ENCODE results near the gene RBM43. TPM values are rescaled to one million over a fixed set of nuclear protein-coding genes. Genes with fewer than 3 reads are reported as not detected.
"Not testable (repeated sequence)": the region's sequence is repeated elsewhere in the genome, so short reads cannot be mapped to it uniquely, and the experiment has no call there.

Gene RBM43
- polyA plus RNA-seq (2012; ENCODE audit: insufficient read depth, insufficient read length, low read depth): 0.54 TPM

DNA sequence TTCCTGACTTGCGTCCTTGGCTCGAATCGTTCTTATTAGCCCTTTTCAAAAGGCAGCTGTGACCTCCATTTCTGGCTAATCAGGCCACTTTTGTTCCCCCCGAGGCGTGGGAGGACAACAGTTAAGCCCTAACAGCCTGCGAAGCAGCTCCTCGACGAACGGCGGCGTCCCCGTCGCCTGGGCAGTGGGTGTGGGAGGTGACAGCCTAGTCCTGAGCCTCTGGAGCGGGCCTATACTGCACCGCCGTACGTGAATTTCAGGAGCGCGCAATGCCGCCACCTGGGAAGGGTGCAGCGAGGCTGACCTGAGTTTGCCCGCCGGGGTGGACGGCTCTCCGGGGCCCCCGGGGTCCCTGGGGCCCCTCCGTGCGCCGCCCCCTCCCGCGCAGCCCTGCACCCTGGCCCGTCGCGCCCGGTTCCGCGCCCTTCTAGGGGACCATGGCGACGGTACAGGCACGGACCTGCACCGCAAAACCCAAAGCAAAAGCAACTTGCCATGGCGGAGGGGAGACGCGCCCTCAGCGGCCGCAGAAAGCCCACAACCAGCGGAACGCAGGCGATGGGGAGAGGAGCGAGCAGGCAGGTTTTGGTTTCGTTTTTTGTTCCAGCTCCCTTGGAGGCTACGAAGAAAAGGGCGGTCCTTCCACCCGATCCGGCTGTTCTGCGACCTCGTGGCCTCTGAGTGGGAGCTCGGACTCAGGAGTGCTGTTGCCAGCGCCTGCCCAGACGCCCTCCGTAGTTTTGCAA, at the start of gene RBM43:
Gene RBM43 (minus strand): TSS at position 633 of the 746 bp plus-strand sequence. CDS start 136 bp downstream, at position 497.
- TF ChIP-seq, protein P1, sequence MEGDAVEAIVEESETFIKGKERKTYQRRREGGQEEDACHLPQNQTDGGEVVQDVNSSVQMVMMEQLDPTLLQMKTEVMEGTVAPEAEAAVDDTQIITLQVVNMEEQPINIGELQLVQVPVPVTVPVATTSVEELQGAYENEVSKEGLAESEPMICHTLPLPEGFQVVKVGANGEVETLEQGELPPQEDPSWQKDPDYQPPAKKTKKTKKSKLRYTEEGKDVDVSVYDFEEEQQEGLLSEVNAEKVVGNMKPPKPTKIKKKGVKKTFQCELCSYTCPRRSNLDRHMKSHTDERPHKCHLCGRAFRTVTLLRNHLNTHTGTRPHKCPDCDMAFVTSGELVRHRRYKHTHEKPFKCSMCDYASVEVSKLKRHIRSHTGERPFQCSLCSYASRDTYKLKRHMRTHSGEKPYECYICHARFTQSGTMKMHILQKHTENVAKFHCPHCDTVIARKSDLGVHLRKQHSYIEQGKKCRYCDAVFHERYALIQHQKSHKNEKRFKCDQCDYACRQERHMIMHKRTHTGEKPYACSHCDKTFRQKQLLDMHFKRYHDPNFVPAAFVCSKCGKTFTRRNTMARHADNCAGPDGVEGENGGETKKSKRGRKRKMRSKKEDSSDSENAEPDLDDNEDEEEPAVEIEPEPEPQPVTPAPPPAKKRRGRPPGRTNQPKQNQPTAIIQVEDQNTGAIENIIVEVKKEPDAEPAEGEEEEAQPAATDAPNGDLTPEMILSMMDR (IDR thresholded peaks at IDR 0.05; ENCODE audit: low read depth, low read length): no peak
- H3K36me3 ChIP-seq: no peaks in the 10 kb centered on the region
- H3K4me1 ChIP-seq: no peaks in the 10 kb centered on the region
- H3K9me3 ChIP-seq: no peaks in the 10 kb centered on the region
- no peaks in the 10 kb centered on the region for H3K27me3 ChIP-seq
- peak; percentile 69 for DNase-seq
- H3K4me3 ChIP-seq (ENCODE audit: low read depth, low read length): peak within 1 kb of the TSS; percentile 66

DNA sequence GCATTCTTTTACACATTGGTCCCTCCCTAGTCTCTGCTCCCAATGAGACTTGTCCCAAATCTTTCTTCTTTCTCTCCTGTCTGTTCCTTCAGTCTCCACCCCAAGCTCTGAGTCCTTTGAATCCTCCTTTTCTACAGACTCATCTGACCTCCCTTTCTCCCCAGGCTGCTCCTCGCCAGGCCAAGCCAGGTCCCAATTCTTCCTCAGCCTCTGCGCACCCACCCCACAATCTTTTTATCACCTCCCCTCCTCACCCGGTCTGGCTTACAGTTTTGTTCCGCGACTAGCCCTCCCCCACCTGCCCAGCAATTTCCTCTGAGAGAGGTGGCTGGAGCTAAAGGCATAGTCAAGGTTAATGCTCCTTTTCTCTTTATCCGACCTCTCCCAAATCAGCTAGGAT, 48.6 kb upstream of the RBM43 start:
- not testable (repeated sequence) for H3K4me1 ChIP-seq; H3K27me3 ChIP-seq; H3K9me3 ChIP-seq; DNase-seq; H3K4me3 ChIP-seq (ENCODE audit: low read depth, low read length); H3K36me3 ChIP-seq

DNA sequence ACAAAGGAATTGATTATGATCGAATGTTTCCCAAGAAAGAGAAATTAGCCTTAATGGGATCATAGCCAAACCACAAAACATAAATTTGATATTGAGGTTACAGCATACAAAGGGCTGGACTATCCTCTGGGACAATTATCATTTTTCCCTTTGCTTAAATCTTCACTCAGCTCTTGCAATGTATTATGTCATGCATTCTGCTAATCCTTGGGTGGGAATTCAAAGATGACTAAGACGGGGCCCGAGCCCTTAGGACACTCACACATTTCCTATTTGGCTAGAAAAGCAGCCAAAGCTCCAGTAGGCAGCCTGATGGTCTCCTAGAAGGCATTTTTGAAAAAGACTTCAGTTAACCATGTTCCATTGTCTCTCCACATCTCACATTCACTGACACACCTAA, 45.0 kb upstream of the RBM43 start:
- Histone ChIP-seq H3K9me3 (no peaks in the 10 kb centered on the region), H3K4me1 (no peaks in the 10 kb centered on the region), H3K36me3 (no peaks in the 10 kb centered on the region), H3K4me3 (ENCODE audit: low read depth, low read length) (no peak overlapping the region), H3K27me3 (no peaks in the 10 kb centered on the region)
- TF ChIP-seq, protein P1 (IDR thresholded peaks at IDR 0.05; ENCODE audit: low read depth, low read length): no peak
- DNase-seq: no peak

DNA sequence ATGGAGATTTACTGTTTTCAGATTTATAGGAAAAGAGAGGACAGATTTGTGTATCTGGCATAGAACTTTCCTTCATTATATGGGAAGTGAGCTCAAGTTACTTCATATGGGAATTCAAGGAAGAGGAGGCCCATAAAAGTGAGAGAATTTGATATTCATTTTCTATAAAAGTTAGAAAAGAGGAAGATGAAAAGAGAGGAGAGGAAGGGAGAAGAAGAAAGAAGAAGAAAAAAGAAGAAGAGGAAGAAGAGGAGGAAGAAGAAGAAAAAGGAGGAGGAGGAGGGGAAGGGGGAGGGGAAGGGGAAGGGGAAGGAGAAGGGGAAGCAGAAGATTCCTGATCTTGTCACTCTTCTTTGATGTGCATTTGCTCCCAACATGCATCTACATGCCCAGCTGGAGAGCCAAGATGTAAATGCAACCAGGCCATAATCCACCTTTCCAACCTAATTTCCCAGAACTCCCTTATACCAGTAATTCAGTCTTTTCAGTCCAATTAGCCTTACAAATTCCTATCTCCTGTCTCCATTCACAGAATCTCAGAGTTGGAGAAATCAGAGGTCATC, 43.5 kb upstream of the RBM43 start:
- Histone ChIP-seq H3K4me3 (ENCODE audit: low read depth, low read length) (no peak overlapping the region), H3K9me3 (no peaks in the 10 kb centered on the region), H3K36me3 (no peaks in the 10 kb centered on the region), H3K4me1 (no peaks in the 10 kb centered on the region), H3K27me3 (no peaks in the 10 kb centered on the region)
- no peak for DNase-seq
- TF ChIP-seq, protein P1 (IDR thresholded peaks at IDR 0.05; ENCODE audit: low read depth, low read length): no peak

DNA sequence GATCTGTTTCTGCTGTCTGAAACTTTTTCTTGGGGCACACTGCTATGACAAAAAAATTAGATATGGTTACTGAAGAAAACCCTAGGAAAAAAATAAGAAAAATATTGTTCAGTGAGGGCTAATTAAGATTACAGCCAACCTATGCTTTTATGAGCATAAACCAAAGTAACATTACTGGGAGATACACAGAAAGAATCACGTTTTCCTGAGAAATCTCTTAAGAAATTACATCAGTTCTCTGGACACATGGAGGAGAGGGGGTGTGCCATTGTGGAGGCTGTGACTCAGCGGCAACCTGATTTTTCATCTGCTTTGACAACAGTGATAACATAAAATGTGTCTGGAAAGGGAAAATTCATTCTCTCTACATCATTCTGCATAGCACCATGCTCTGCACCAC, 41.2 kb upstream of the RBM43 start:
- TF ChIP-seq, protein P1 (IDR thresholded peaks at IDR 0.05; ENCODE audit: low read depth, low read length): no peak
- no peak for DNase-seq
- H3K36me3 ChIP-seq: no peaks in the 10 kb centered on the region

DNA sequence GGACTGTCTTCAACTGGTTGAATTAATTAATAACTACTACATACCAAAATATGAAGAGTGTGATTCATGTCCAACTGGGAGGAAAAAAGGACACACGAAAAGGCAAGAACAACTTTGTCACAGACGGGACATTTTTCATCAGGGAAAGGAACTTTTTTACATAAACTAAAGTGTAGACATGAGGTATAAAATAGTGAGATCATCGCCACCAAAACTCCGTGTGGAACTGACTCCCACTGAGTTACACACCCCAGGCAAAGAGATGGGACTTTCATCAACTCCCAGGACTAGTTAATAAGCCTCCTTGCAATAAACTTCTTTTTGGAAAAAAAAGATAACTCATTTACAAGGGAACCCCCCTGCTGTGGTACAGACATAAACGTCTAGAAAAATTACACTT, 40.7 kb upstream of the RBM43 start:
- TF ChIP-seq, protein P1 (IDR thresholded peaks at IDR 0.05; ENCODE audit: low read depth, low read length): no peak
- H3K9me3 ChIP-seq: no peaks in the 10 kb centered on the region
- H3K4me3 ChIP-seq (ENCODE audit: low read depth, low read length): no peak overlapping the region
- H3K4me1 ChIP-seq: no peaks in the 10 kb centered on the region
- H3K27me3 ChIP-seq: no peaks in the 10 kb centered on the region
- DNase-seq: no peak
- H3K36me3 ChIP-seq: no peaks in the 10 kb centered on the region

More for the DNA sequence above, 41.2 kb upstream of the RBM43 start:
- Histone ChIP-seq H3K4me3 (ENCODE audit: low read depth, low read length) (no peak overlapping the region), H3K9me3 (no peaks in the 10 kb centered on the region), H3K27me3 (no peaks in the 10 kb centered on the region), H3K4me1 (no peaks in the 10 kb centered on the region)

Measured in BE2C (cell line).